K562 (cell line): Measurements from ENCODE around the gene PIAS3. TPM values are rescaled to one million over a fixed set of nuclear protein-coding genes. Genes with fewer than 3 reads are reported as not detected.
A peak's percentile ranks its signal among the peaks of the same experiment; 100 is the strongest.

Experiments
- ATAC-seq: fragments of 200-7000 bp; cut with Tn5 transposase; 3 replicates; pipeline ENCODE4 v1.9.1; 2020; ENCODE audit warnings: moderate library complexity
- BruUV-seq: library from RNA; stranded (reverse); fragments of 400-500 nt; replicated peaks from 2 replicates; lab custom pipeline; 2021; lab: Mats Ljungman, UMichigan
- CTCF ChIA-PET: fragments of 300-600 bp; formaldehyde crosslinking; extraction: SDS; loops from one replicate; lab custom pipeline; 2021; ENCODE audit warnings: low intra/inter-chr PET ratio; lab: Yijun Ruan, JAX
- POLR2A ChIA-PET: fragments of 300-600, 350-650 bp; sonication (Branson Sonifier 250); formaldehyde crosslinking; extraction: SDS; loops from one replicate; lab custom pipeline; 2021; ENCODE audit warnings: antibody characterized with exemption, inconsistent platforms; lab: Yijun Ruan, JAX
- DNase-seq, 4 experiments: peaks; one replicate each; pipeline versions ENCODE4 v3.0.0 to v3.0.0-alpha.2; 2011 to 2018; ENCODE audit warnings: low spot score in 3 of 4, mixed read lengths in 3 of 4; ENCODE audit errors: extremely low read depth in 1 of 4
- FAIRE-seq: peaks from 2 replicates; lab custom pipeline; 2011; peaks lifted over from hg19 to GRCh38; lab: Jason Lieb, UNC
- H2AFZ ChIP-seq: 2 replicates; pipeline ENCODE4 v1.6.0; 2011; ENCODE audit warnings: low read depth, low read length, control low read depth, inconsistent platforms
- H3K27ac ChIP-seq: fragments of 200-600 bp; 3 replicates; pipeline ENCODE4 v1.8.0; 2011; ENCODE audit warnings: low read depth, mild to moderate bottlenecking, control low read depth, inconsistent platforms, low read length, moderate library complexity, mixed read lengths; ENCODE audit errors: extremely low read depth
- H3K27me3 ChIP-seq, 2 experiments: fragments of 300-600 bp in 1 of 2; 2 replicates in 1 of 2; 3 replicates in 1 of 2; pipeline versions ENCODE4 v1.6.0 to v1.8.0; 2011; ENCODE audit warnings: inconsistent platforms in 2 of 2, low read length in 2 of 2, mild to moderate bottlenecking in 1 of 2, mixed read lengths in 1 of 2, moderate library complexity in 1 of 2; ENCODE audit not compliant: control insufficient read depth in 2 of 2, insufficient read depth in 2 of 2
- H3K36me3 ChIP-seq: fragments of 300-600 bp; 3 replicates; pipeline ENCODE4 v1.8.0; 2011; ENCODE audit warnings: mild to moderate bottlenecking, low read length, inconsistent platforms; ENCODE audit not compliant: control insufficient read depth, insufficient read depth
- H3K4me1 ChIP-seq, 2 experiments: fragments of 200-600 bp in 1 of 2; replicated peaks in 1 of 2; 2 replicates in 1 of 2; 3 replicates in 1 of 2; pipeline versions ENCODE4 v1.5.1 to v1.8.0; 2011; ENCODE audit warnings: inconsistent platforms in 2 of 2, low read length in 2 of 2, mild to moderate bottlenecking in 1 of 2, mixed read lengths in 1 of 2, moderate library complexity in 1 of 2; ENCODE audit not compliant: control insufficient read depth in 2 of 2, insufficient read depth in 2 of 2
- H3K4me2 ChIP-seq: 2 replicates; pipeline ENCODE4 v1.6.1; 2011; ENCODE audit warnings: low read length, control low read depth, inconsistent platforms, mixed read lengths; ENCODE audit not compliant: insufficient read depth
- H3K4me3 ChIP-seq: fragments of 200-600 bp; sonication (generic), shearing (Covaris generic); 2 replicates; pipeline ENCODE4 v1.5.1; 2016; ENCODE audit warnings: control low read depth, inconsistent platforms
- H3K79me2 ChIP-seq: fragments of 200-600 bp; 3 replicates; pipeline ENCODE4 v1.8.0; 2011; ENCODE audit warnings: low read length, inconsistent platforms; ENCODE audit not compliant: control insufficient read depth, insufficient read depth
- H3K9ac ChIP-seq, 2 experiments: 2 replicates each; pipeline versions ENCODE4 v1.6.0 to v1.6.1; 2011; ENCODE audit warnings: low read depth in 2 of 2, low read length in 2 of 2, control low read depth in 1 of 2, inconsistent platforms in 1 of 2, mild to moderate bottlenecking in 1 of 2, mixed read lengths in 1 of 2; ENCODE audit not compliant: insufficient read depth in 1 of 2
- H3K9me1 ChIP-seq: one replicate; pipeline ENCODE4 v1.6.0; 2011; ENCODE audit warnings: inconsistent platforms, mild to moderate bottlenecking, low read length, moderate library complexity; ENCODE audit not compliant: control insufficient read depth, insufficient read depth
- H3K9me3 ChIP-seq: replicated peaks from 2 replicates; pipeline ENCODE4 v1.5.1; 2011; ENCODE audit warnings: low read depth, low read length, inconsistent platforms; ENCODE audit not compliant: control insufficient read depth, insufficient read depth
- H4K20me1 ChIP-seq: replicated peaks from 2 replicates; pipeline ENCODE4 v1.6.1; 2011; ENCODE audit warnings: low read length, inconsistent platforms, mixed read lengths; ENCODE audit not compliant: control insufficient read depth, insufficient read depth
- FOXJ3 ChIP-seq: sonication (generic); formaldehyde crosslinking; IDR thresholded peaks from 2 replicates; pipeline ENCODE4 v1.4.0; 2020; ENCODE audit warnings: mild to moderate bottlenecking, missing genetic modification reagents
- GTF2A2 ChIP-seq: IDR thresholded peaks from 2 replicates; pipeline ENCODE4 v1.6.1; 2016; ENCODE audit warnings: mild to moderate bottlenecking, missing genetic modification characterization, missing compliant biosample characterization
- HNRNPH1 ChIP-seq: fragments of 200-400 bp; formaldehyde crosslinking; optimal IDR thresholded peaks from 2 replicates; pipeline ENCODE3; 2017; ENCODE audit warnings: low read depth, mild to moderate bottlenecking, low read length, moderate library complexity
- NCOR1 ChIP-seq: fragments of 450-650 bp; IDR thresholded peaks from 2 replicates; pipeline ENCODE4 v1.6.1; 2016; ENCODE audit warnings: mild to moderate bottlenecking, moderate library complexity
- RAD21 ChIP-seq, 2 experiments: fragments of 250-450 bp in 1 of 2; fragments of 450-650 bp in 1 of 2; sonication (Bioruptor Pico) in 1 of 2; formaldehyde crosslinking in 1 of 2; IDR thresholded peaks in 1 of 2; conservative IDR thresholded peaks in 1 of 2; 2 replicates each; pipeline versions ENCODE4 v1.4.0 to v1.8.0; 2020 to 2022; ENCODE audit warnings: mild to moderate bottlenecking in 2 of 2, moderate library complexity in 1 of 2
- TBP ChIP-seq: optimal IDR thresholded peaks from 2 replicates; pipeline ENCODE3; 2011; ENCODE audit warnings: low read depth, low read length, improper control_type of control experiment
- XRCC3 ChIP-seq: fragments of 450-650 bp; IDR thresholded peaks from 2 replicates; pipeline ENCODE4 v1.6.1; 2017; ENCODE audit warnings: mild to moderate bottlenecking, moderate library complexity
- ZNF431 ChIP-seq: sonication (generic); formaldehyde crosslinking; IDR thresholded peaks from 2 replicates; pipeline ENCODE4 v1.8.0; 2022; ENCODE audit warnings: mild to moderate bottlenecking, missing genetic modification reagents
- ZNF551 ChIP-seq: fragments of 250-450 bp; sonication (Bioruptor Pico); IDR thresholded peaks from 2 replicates; pipeline ENCODE4 v1.5.0; 2021; ENCODE audit warnings: mild to moderate bottlenecking, moderate library complexity
- WGBS: fragments of 100-300 bp; shearing (Covaris generic); methylation state at CpG from one replicate; pipeline ENCODE4 v1.1.6; 2016; ENCODE audit warnings: low coverage, mixed read lengths; ENCODE audit not compliant: insufficient coverage; ENCODE audit errors: missing lambda C conversion rate; 5-methylcytosine and 5-hydroxymethylcytosine counted together
- in situ Hi-C: fragments of 300-500 bp; cut with MboI; formaldehyde crosslinking; loops from 4 replicates; pipeline ENCODE4 v1.15.0; 2018; ENCODE audit warnings: inconsistent platforms, mixed read lengths
- intact Hi-C: fragments of 100-400 bp; cut with micrococcal nuclease; formaldehyde crosslinking; loops from 2 replicates; pipeline ENCODE4 v1.14.2; 2022
- polyA plus RNA-seq, 8 experiments: library from polyadenylated mRNA; depleted of rRNA in 4 of 8; stranded (reverse) in 5 of 8; unstranded in 3 of 8; fragments of >200 nt; fragmentation: Nextera tagmentation in 2 of 8; fragmentation: Illumina TruSeq in 1 of 8; extraction: Ambion mirVana in 2 of 8; extraction: Trizol in 1 of 8; gene quantifications; 2 replicates each; pipeline versions ENCODE4 v1.2.1 to v1.2.3, GENCODE V29; 2011 to 2014; ENCODE audit warnings: inconsistent platforms in 1 of 8, missing spikeins in 1 of 8
- total RNA-seq, 7 experiments: library from RNA; depleted of rRNA in 6 of 7; stranded (reverse); fragments of >200 nt in 6 of 7; fragmentation: Illumina TruSeq in 2 of 7; extraction: Trizol in 2 of 7; gene quantifications; 2 replicates each; pipeline versions ENCODE4 v1.2.1 to v1.2.3, GENCODE V29; 2011 to 2021; ENCODE audit warnings: low replicate concordance in 1 of 7
- TF ChIP-seq, protein P1 (sequence below): fragments of 250-450 bp; sonication (Bioruptor Pico); IDR thresholded peaks from 2 replicates; pipeline ENCODE4 v1.9.0; 2021; ENCODE audit warnings: mild to moderate bottlenecking, inconsistent platforms
- TF ChIP-seq, protein P2 (sequence below): IDR thresholded peaks from 2 replicates; pipeline ENCODE4 v1.6.1; 2011; ENCODE audit warnings: borderline replicate concordance, low read depth, mild to moderate bottlenecking, moderate library complexity, low read length; ENCODE audit not compliant: insufficient read depth, poor library complexity, severe bottlenecking
- TF ChIP-seq, protein P3 (sequence below): fragments of 450-650 bp; IDR thresholded peaks from 2 replicates; pipeline ENCODE4 v1.6.1; 2016; ENCODE audit warnings: low read depth, mild to moderate bottlenecking, moderate library complexity
- TF ChIP-seq, protein P4 (sequence below), 3 experiments: IDR thresholded peaks in 2 of 3; conservative IDR thresholded peaks in 1 of 3; 2 replicates each; pipeline ENCODE4 v1.5.1; 2011 to 2012; ENCODE audit warnings: low read length in 3 of 3, mild to moderate bottlenecking in 3 of 3, control low read depth in 2 of 3, improper control_type of control experiment in 1 of 3, inconsistent platforms in 1 of 3, low read depth in 1 of 3, mixed read lengths in 1 of 3, moderate library complexity in 1 of 3; ENCODE audit not compliant: insufficient read depth in 2 of 3

PIAS3 gene
- total and polyA plus RNA-seq, 9 of the 15 experiments (the other 6 are each of a cell fraction or from before 2014, with no cell fraction given) = 1.1 to 25.6 (median 7.9) TPM

DNA sequence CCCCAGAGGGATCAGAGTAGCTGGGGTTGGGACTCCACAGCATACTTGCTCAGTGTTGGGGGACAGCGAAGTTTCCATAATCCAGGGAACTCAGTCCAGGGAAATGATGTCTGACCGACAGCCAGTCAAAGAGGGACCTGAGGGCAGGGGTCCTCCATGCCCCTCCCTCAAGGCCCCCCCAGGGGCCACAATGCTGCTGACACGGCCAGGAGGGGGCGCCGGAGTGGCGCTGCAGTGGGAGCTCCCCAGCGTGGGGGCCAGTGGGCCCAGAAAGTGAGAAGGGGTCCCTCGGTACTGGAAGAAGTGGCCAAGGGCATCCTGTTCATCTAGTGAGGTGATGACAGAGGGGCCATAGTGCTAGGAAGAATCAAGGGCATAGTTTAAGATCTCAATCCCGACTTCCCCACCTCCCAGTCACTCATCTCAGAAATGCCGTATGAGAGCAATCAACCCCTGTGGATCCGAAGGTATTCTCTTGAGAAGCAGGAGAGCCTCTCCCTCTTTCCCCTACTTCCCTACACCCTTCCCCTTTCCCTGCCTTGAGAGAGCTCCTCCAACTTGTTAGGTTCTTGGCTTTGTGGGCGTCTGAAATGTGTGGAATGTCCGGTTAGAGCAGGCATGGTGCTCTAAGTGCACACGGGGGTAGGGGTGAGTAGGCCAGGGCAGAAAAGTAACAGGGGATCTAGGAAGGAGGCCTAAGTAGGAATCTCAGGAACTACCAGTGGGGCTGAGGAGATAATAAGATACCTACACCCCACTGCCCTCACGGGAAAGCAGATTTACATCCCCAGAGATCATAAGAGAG lies 9.3 kb downstream of the PIAS3 start:
- no peaks in the 10 kb centered on the region for H3K27me3 ChIP-seq
- no peak overlapping the region for H3K27ac ChIP-seq
- in situ Hi-C loops (loop anchor here (5.0 kb wide), 1 partner anchor 163 kb away; no protein-coding TSS in a partner anchor), intact Hi-C loops (loop anchor here (5.0 kb wide), 1 partner anchor 63 kb away; the partner anchor contains the start of gene ITGA10)
- BruUV-seq = no TSS peak
- peak; percentile 37 to 49 (median 44) for DNase-seq
- no peaks in the 10 kb centered on the region for H4K20me1 ChIP-seq
- H3K9me1 ChIP-seq = no peaks in the 10 kb centered on the region
- no peak overlapping the region for H3K4me3 ChIP-seq
- no peak overlapping the region for H3K9ac ChIP-seq
- ChIA-PET CTCF (no interaction called here), POLR2A (interaction anchor here (0.5 to 2.5 kb wide), 7 partner anchors 8 to 189 kb away, joined by 3 to 13 read pairs (median 5); partner anchors contain the start of gene PIAS3)
- no peaks in the 10 kb centered on the region for H3K9me3 ChIP-seq
- 72% methylated on average over 15 of the region's 15 CpGs for WGBS
- no peak overlapping the region for H2AFZ ChIP-seq
- FAIRE-seq = no peak
- no peak overlapping the region for H3K4me2 ChIP-seq
- peaks cover 51% of the 10 kb centered on the region for H3K36me3 ChIP-seq
- ATAC-seq = peak; percentile 20; the same call in 2 of the 3 replicates
- no peaks in the 10 kb centered on the region for H3K79me2 ChIP-seq
- peaks cover 7 to 20% of the 10 kb centered on the region in 2 experiments; a peak in 4 of 5 replicates for H3K4me1 ChIP-seq
- TF ChIP-seq, protein P1, sequence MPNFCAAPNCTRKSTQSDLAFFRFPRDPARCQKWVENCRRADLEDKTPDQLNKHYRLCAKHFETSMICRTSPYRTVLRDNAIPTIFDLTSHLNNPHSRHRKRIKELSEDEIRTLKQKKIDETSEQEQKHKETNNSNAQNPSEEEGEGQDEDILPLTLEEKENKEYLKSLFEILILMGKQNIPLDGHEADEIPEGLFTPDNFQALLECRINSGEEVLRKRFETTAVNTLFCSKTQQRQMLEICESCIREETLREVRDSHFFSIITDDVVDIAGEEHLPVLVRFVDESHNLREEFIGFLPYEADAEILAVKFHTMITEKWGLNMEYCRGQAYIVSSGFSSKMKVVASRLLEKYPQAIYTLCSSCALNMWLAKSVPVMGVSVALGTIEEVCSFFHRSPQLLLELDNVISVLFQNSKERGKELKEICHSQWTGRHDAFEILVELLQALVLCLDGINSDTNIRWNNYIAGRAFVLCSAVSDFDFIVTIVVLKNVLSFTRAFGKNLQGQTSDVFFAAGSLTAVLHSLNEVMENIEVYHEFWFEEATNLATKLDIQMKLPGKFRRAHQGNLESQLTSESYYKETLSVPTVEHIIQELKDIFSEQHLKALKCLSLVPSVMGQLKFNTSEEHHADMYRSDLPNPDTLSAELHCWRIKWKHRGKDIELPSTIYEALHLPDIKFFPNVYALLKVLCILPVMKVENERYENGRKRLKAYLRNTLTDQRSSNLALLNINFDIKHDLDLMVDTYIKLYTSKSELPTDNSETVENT (CRISPR knock-in tag) = no peak
- TF ChIP-seq RAD21 (CRISPR knock-in tag; conservative IDR thresholded peaks at IDR 0.05 in 1 of 2, IDR thresholded peaks at IDR 0.05 in 1 of 2) (peak; percentile 29 to 64), ZNF431 (CRISPR knock-in tag) (no peak), XRCC3 (no peak), TBP (no peak), GTF2A2 (tag) (no peak), ZNF551 (no peak), NCOR1 (no peak), FOXJ3 (CRISPR knock-in tag) (no peak), HNRNPH1 (no peak)
- TF ChIP-seq, protein P2, sequence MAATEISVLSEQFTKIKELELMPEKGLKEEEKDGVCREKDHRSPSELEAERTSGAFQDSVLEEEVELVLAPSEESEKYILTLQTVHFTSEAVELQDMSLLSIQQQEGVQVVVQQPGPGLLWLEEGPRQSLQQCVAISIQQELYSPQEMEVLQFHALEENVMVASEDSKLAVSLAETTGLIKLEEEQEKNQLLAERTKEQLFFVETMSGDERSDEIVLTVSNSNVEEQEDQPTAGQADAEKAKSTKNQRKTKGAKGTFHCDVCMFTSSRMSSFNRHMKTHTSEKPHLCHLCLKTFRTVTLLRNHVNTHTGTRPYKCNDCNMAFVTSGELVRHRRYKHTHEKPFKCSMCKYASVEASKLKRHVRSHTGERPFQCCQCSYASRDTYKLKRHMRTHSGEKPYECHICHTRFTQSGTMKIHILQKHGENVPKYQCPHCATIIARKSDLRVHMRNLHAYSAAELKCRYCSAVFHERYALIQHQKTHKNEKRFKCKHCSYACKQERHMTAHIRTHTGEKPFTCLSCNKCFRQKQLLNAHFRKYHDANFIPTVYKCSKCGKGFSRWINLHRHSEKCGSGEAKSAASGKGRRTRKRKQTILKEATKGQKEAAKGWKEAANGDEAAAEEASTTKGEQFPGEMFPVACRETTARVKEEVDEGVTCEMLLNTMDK = peak; percentile 64
- TF ChIP-seq, protein P3, sequence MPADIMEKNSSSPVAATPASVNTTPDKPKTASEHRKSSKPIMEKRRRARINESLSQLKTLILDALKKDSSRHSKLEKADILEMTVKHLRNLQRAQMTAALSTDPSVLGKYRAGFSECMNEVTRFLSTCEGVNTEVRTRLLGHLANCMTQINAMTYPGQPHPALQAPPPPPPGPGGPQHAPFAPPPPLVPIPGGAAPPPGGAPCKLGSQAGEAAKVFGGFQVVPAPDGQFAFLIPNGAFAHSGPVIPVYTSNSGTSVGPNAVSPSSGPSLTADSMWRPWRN = no peak
- TF ChIP-seq, protein P4, sequence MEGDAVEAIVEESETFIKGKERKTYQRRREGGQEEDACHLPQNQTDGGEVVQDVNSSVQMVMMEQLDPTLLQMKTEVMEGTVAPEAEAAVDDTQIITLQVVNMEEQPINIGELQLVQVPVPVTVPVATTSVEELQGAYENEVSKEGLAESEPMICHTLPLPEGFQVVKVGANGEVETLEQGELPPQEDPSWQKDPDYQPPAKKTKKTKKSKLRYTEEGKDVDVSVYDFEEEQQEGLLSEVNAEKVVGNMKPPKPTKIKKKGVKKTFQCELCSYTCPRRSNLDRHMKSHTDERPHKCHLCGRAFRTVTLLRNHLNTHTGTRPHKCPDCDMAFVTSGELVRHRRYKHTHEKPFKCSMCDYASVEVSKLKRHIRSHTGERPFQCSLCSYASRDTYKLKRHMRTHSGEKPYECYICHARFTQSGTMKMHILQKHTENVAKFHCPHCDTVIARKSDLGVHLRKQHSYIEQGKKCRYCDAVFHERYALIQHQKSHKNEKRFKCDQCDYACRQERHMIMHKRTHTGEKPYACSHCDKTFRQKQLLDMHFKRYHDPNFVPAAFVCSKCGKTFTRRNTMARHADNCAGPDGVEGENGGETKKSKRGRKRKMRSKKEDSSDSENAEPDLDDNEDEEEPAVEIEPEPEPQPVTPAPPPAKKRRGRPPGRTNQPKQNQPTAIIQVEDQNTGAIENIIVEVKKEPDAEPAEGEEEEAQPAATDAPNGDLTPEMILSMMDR (IDR thresholded peaks at IDR 0.05 in 2 of 3, conservative IDR thresholded peaks at IDR 0.05 in 1 of 3; ENCODE audit: insufficient read depth in 2 of 3, low read depth in 1 of 3, low read length in 3 of 3) = peak; percentile 66 to 85 (median 70)
